ENCODE data around the gene MXD3.

Gene MXD3

GRCh38 chr5:177330991-177331842, 19.5 kb upstream of the MXD3 start:
- no peaks in the 10 kb centered on the region for H3K27me3 ChIP-seq (ENCODE audit: insufficient read depth, low read depth)
- no peaks in the 10 kb centered on the region for H3K4me1 ChIP-seq (ENCODE audit: low read depth, poor library complexity, severe bottlenecking)
- no peak for TF ChIP-seq CTCF (conservative IDR thresholded peaks at IDR 0.05; ENCODE audit: low read depth, low read length)
- no peak overlapping the region for H2AFZ ChIP-seq (ENCODE audit: low read depth)
- no peak overlapping the region for H3K9ac ChIP-seq
- H3K27ac ChIP-seq: no peak overlapping the region
- H4K20me1 ChIP-seq (ENCODE audit: insufficient read depth): no peaks in the 10 kb centered on the region
- no peak overlapping the region for H3K4me2 ChIP-seq
- no peaks in the 10 kb centered on the region for H3K36me3 ChIP-seq (ENCODE audit: insufficient read depth)
- H3K79me2 ChIP-seq (ENCODE audit: insufficient read depth, low read depth): no peaks in the 10 kb centered on the region
- H3K4me3 ChIP-seq (IDR thresholded peaks at IDR 0.05; ENCODE audit: insufficient read depth, low read depth, low read length): no peak overlapping the region

- Histone ChIP-seq H2AFZ (ENCODE audit: low read depth) (no peak overlapping the region), H3K4me2 (no peak overlapping the region), H3K4me1 (ENCODE audit: low read depth, poor library complexity, severe bottlenecking) (no peaks in the 10 kb centered on the region), H3K27me3 (ENCODE audit: insufficient read depth, low read depth) (no peaks in the 10 kb centered on the region), H3K79me2 (ENCODE audit: insufficient read depth, low read depth) (no peaks in the 10 kb centered on the region), H3K36me3 (ENCODE audit: insufficient read depth) (no peaks in the 10 kb centered on the region), H3K4me3 (IDR thresholded peaks at IDR 0.05; ENCODE audit: insufficient read depth, low read depth, low read length) (no peak overlapping the region), H3K27ac (no peak overlapping the region), H4K20me1 (ENCODE audit: insufficient read depth) (no peaks in the 10 kb centered on the region), H3K9ac (no peak overlapping the region)
- TF ChIP-seq CTCF (conservative IDR thresholded peaks at IDR 0.05; ENCODE audit: low read depth, low read length): no peak
Measured at GRCh38 chr5:177329883-177330282, 18.2 kb upstream of the MXD3 start.

- Histone ChIP-seq H3K36me3 (ENCODE audit: insufficient read depth) (no peaks in the 10 kb centered on the region), H3K27me3 (ENCODE audit: insufficient read depth, low read depth) (no peaks in the 10 kb centered on the region), H3K27ac (no peak overlapping the region), H3K4me2 (no peak overlapping the region), H3K9ac (no peak overlapping the region), H3K4me3 (IDR thresholded peaks at IDR 0.05; ENCODE audit: insufficient read depth, low read depth, low read length) (no peak overlapping the region), H4K20me1 (ENCODE audit: insufficient read depth) (no peaks in the 10 kb centered on the region), H2AFZ (ENCODE audit: low read depth) (no peak overlapping the region), H3K4me1 (ENCODE audit: low read depth, poor library complexity, severe bottlenecking) (no peaks in the 10 kb centered on the region), H3K79me2 (ENCODE audit: insufficient read depth, low read depth) (no peaks in the 10 kb centered on the region)
- TF ChIP-seq CTCF (conservative IDR thresholded peaks at IDR 0.05; ENCODE audit: low read depth, low read length): no peak
Measured at GRCh38 chr5:177328545-177329231, 17.0 kb upstream of the MXD3 start.

- Histone ChIP-seq H3K36me3 (ENCODE audit: insufficient read depth) (no peaks in the 10 kb centered on the region), H3K27ac (no peak overlapping the region), H4K20me1 (ENCODE audit: insufficient read depth) (no peaks in the 10 kb centered on the region), H3K4me2 (no peak overlapping the region), H3K27me3 (ENCODE audit: insufficient read depth, low read depth) (no peaks in the 10 kb centered on the region), H3K79me2 (ENCODE audit: insufficient read depth, low read depth) (no peaks in the 10 kb centered on the region), H3K9ac (no peak overlapping the region), H3K4me3 (IDR thresholded peaks at IDR 0.05; ENCODE audit: insufficient read depth, low read depth, low read length) (no peak overlapping the region), H2AFZ (ENCODE audit: low read depth) (no peak overlapping the region), H3K4me1 (ENCODE audit: low read depth, poor library complexity, severe bottlenecking) (no peaks in the 10 kb centered on the region)
- TF ChIP-seq CTCF (conservative IDR thresholded peaks at IDR 0.05; ENCODE audit: low read depth, low read length): no peak
Measured at GRCh38 chr5:177327539-177328522, 16.1 kb upstream of the MXD3 start.

Data from KMS-11 (cell line).